HEK293 (cell line): ENCODE results near the gene PCDHB4.

ENCODE experiments used
- BCL11A ChIP-seq: fragments of 450-650 bp; formaldehyde crosslinking; IDR thresholded peaks from 2 replicates; pipeline ENCODE4 v1.5.1; 2016; ENCODE audit warnings: low read depth, missing biosample characterization, missing genetic modification characterization
- TSHZ1 ChIP-seq: fragments of 450-650 bp; formaldehyde crosslinking; IDR thresholded peaks from 2 replicates; pipeline ENCODE4 v1.5.1; 2016; ENCODE audit warnings: missing biosample characterization, missing genetic modification characterization, borderline replicate concordance
- YY1 ChIP-seq: fragments of 450-650 bp; formaldehyde crosslinking; IDR thresholded peaks from 2 replicates; pipeline ENCODE4 v1.5.1; 2018; ENCODE audit warnings: missing biosample characterization, missing genetic modification characterization
- ZFP37 ChIP-seq: fragments of 450-650 bp; formaldehyde crosslinking; IDR thresholded peaks from 2 replicates; pipeline ENCODE4 v1.5.1; 2016; ENCODE audit warnings: missing biosample characterization, missing genetic modification characterization
- ZNF174 ChIP-seq: fragments of 450-650 bp; formaldehyde crosslinking; IDR thresholded peaks from 2 replicates; pipeline ENCODE4 v1.5.0; 2017; ENCODE audit warnings: missing biosample characterization, mild to moderate bottlenecking, missing genetic modification characterization
- ZNF692 ChIP-seq: fragments of 450-650 bp; formaldehyde crosslinking; IDR thresholded peaks from 2 replicates; pipeline ENCODE4 v1.5.1; 2016; ENCODE audit warnings: missing biosample characterization, missing genetic modification characterization
- ZNF76 ChIP-seq: fragments of 450-650 bp; formaldehyde crosslinking; IDR thresholded peaks from 2 replicates; pipeline ENCODE4; 2016; ENCODE audit warnings: low read depth, missing biosample characterization, missing genetic modification characterization, borderline replicate concordance
- ZNF785 ChIP-seq: fragments of 450-650 bp; formaldehyde crosslinking; IDR thresholded peaks from 2 replicates; pipeline ENCODE4 v1.5.1; 2016; ENCODE audit warnings: missing biosample characterization, missing genetic modification characterization
- TF ChIP-seq, protein P1 (sequence below): fragments of 450-650 bp; formaldehyde crosslinking; IDR thresholded peaks from 2 replicates; pipeline ENCODE4 v1.5.0; 2017; ENCODE audit warnings: missing biosample characterization, missing genetic modification characterization, borderline replicate concordance
- TF ChIP-seq, protein P2 (sequence below): fragments of 450-650 bp; formaldehyde crosslinking; IDR thresholded peaks from 2 replicates; pipeline ENCODE4 v1.5.1; 2016; ENCODE audit warnings: missing biosample characterization, missing genetic modification characterization
- TF ChIP-seq, protein P3 (sequence below): fragments of 450-650 bp; formaldehyde crosslinking; conservative IDR thresholded peaks from 2 replicates; pipeline ENCODE4 v1.5.1; 2016; ENCODE audit warnings: low read depth, missing biosample characterization, missing genetic modification characterization
- TF ChIP-seq, protein P4 (sequence below): fragments of 450-650 bp; formaldehyde crosslinking; IDR thresholded peaks from 2 replicates; pipeline ENCODE4 v1.5.1; 2016; ENCODE audit warnings: missing biosample characterization, missing genetic modification characterization

DNA sequence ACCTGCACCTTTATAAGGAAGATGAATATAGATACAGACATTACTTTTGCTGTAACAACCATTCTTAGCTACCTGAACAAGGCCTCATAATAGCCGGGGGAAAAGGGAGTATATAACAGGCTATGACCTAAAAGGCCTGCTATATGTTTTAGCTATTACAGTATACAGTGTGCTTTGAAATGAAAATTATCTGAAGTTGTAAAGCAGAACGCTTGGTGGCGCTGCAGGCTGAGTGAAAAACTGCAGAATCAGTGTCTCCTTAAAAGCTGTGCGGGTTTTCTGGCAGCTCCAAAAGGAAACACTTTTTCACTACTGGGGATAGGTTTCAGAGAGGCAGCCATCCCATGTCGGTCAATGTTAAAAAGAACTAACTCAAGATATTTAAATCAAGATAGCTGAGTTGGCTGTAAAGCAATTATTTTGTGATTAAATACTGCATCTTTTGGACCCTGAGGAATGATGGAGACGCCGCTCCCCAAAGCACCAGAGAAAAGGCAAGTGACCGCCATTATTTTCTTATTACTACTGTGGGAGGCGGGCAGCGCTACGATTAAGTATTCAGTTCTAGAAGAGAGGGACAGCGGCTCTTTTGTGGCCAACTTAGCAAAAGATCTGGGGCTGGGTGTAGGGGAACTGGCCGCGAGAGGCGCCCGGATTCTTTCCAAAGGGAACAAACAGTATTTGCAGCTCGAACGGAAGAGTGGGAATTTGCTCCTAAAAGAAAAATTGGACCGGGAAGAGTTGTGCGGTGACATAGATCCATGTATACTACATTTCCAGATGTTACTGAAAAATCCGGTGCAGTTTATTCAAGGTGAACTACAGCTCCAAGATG is 34.1 kb downstream of the PCDHB4 start:
- TF ChIP-seq ZFP37 (tag by site-specific recombination), result no peak
- TF ChIP-seq, protein P1, sequence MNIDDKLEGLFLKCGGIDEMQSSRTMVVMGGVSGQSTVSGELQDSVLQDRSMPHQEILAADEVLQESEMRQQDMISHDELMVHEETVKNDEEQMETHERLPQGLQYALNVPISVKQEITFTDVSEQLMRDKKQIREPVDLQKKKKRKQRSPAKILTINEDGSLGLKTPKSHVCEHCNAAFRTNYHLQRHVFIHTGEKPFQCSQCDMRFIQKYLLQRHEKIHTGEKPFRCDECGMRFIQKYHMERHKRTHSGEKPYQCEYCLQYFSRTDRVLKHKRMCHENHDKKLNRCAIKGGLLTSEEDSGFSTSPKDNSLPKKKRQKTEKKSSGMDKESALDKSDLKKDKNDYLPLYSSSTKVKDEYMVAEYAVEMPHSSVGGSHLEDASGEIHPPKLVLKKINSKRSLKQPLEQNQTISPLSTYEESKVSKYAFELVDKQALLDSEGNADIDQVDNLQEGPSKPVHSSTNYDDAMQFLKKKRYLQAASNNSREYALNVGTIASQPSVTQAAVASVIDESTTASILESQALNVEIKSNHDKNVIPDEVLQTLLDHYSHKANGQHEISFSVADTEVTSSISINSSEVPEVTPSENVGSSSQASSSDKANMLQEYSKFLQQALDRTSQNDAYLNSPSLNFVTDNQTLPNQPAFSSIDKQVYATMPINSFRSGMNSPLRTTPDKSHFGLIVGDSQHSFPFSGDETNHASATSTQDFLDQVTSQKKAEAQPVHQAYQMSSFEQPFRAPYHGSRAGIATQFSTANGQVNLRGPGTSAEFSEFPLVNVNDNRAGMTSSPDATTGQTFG (tag by site-specific recombination), result no peak
- TF ChIP-seq, protein P2, sequence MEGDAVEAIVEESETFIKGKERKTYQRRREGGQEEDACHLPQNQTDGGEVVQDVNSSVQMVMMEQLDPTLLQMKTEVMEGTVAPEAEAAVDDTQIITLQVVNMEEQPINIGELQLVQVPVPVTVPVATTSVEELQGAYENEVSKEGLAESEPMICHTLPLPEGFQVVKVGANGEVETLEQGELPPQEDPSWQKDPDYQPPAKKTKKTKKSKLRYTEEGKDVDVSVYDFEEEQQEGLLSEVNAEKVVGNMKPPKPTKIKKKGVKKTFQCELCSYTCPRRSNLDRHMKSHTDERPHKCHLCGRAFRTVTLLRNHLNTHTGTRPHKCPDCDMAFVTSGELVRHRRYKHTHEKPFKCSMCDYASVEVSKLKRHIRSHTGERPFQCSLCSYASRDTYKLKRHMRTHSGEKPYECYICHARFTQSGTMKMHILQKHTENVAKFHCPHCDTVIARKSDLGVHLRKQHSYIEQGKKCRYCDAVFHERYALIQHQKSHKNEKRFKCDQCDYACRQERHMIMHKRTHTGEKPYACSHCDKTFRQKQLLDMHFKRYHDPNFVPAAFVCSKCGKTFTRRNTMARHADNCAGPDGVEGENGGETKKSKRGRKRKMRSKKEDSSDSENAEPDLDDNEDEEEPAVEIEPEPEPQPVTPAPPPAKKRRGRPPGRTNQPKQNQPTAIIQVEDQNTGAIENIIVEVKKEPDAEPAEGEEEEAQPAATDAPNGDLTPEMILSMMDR (tag by site-specific recombination), result no peak
- no peak for TF ChIP-seq ZNF76 (tag by site-specific recombination)
- TF ChIP-seq, protein P3, sequence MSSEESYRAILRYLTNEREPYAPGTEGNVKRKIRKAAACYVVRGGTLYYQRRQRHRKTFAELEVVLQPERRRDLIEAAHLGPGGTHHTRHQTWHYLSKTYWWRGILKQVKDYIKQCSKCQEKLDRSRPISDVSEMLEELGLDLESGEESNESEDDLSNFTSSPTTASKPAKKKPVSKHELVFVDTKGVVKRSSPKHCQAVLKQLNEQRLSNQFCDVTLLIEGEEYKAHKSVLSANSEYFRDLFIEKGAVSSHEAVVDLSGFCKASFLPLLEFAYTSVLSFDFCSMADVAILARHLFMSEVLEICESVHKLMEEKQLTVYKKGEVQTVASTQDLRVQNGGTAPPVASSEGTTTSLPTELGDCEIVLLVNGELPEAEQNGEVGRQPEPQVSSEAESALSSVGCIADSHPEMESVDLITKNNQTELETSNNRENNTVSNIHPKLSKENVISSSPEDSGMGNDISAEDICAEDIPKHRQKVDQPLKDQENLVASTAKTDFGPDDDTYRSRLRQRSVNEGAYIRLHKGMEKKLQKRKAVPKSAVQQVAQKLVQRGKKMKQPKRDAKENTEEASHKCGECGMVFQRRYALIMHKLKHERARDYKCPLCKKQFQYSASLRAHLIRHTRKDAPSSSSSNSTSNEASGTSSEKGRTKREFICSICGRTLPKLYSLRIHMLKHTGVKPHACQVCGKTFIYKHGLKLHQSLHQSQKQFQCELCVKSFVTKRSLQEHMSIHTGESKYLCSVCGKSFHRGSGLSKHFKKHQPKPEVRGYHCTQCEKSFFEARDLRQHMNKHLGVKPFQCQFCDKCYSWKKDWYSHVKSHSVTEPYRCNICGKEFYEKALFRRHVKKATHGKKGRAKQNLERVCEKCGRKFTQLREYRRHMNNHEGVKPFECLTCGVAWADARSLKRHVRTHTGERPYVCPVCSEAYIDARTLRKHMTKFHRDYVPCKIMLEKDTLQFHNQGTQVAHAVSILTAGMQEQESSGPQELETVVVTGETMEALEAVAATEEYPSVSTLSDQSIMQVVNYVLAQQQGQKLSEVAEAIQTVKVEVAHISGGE (tag by site-specific recombination), result no peak
- no peak for TF ChIP-seq BCL11A (tag by site-specific recombination)
- TF ChIP-seq YY1, result no peak
- TF ChIP-seq ZNF785 (tag by site-specific recombination), result no peak
- TF ChIP-seq, protein P4, sequence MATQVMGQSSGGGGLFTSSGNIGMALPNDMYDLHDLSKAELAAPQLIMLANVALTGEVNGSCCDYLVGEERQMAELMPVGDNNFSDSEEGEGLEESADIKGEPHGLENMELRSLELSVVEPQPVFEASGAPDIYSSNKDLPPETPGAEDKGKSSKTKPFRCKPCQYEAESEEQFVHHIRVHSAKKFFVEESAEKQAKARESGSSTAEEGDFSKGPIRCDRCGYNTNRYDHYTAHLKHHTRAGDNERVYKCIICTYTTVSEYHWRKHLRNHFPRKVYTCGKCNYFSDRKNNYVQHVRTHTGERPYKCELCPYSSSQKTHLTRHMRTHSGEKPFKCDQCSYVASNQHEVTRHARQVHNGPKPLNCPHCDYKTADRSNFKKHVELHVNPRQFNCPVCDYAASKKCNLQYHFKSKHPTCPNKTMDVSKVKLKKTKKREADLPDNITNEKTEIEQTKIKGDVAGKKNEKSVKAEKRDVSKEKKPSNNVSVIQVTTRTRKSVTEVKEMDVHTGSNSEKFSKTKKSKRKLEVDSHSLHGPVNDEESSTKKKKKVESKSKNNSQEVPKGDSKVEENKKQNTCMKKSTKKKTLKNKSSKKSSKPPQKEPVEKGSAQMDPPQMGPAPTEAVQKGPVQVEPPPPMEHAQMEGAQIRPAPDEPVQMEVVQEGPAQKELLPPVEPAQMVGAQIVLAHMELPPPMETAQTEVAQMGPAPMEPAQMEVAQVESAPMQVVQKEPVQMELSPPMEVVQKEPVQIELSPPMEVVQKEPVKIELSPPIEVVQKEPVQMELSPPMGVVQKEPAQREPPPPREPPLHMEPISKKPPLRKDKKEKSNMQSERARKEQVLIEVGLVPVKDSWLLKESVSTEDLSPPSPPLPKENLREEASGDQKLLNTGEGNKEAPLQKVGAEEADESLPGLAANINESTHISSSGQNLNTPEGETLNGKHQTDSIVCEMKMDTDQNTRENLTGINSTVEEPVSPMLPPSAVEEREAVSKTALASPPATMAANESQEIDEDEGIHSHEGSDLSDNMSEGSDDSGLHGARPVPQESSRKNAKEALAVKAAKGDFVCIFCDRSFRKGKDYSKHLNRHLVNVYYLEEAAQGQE (tag by site-specific recombination), result no peak
- no peak for TF ChIP-seq TSHZ1 (tag by site-specific recombination)
- no peak for TF ChIP-seq ZNF692
- TF ChIP-seq ZNF174 (tag by site-specific recombination), result no peak
